ENCODE measurements around the gene DRC1. TPM values are rescaled to one million over a fixed set of nuclear protein-coding genes. Genes with fewer than 3 reads are reported as not detected.

DRC1 gene
- total and polyA plus RNA-seq, 2 of the 13 experiments (the other 11 are each of a cell fraction or from before 2014, with no cell fraction given): 0.07 TPM; not detected in 1

DNA sequence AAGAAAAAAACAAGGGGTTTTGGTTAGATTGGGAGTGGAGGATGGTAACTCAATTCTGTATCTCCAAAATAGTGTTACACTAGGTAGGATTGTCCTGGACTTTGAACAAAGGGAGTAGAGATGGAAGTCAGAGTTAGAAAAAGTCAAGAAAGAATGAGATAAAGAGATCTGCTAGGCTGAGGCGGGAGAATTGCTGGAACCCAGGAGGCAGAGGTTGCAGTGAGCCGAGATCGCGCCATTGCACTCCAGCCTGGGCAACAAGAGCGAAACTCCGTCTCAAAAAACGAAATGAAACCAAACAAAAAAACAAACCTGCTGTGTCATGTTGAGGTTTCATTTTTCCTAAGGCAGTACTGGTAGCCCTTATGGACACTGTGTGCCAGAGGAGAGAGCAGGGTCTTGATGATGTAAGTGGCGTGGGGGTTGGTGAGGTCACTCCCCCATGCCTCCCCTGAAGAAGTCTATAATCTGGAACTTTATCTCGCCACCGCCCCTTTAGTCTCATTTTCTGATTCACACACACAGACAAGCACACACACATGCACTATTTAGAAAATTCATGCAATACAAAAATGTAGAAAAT, 10.5 kb downstream of the DRC1 start (continued):
- TF ChIP-seq ZNF512B (CRISPR knock-in tag; IDR thresholded peaks at IDR 0.05; ENCODE audit: borderline replicate concordance) (no peak), LCORL (IDR thresholded peaks at IDR 0.05) (no peak), LCORL (CRISPR knock-in tag; IDR thresholded peaks at IDR 0.05) (no peak), ZNF609 (CRISPR knock-in tag; IDR thresholded peaks at IDR 0.05; ENCODE audit: borderline replicate concordance) (no peak), HNRNPLL (IDR thresholded peaks at IDR 0.05; ENCODE audit: low read depth, low read length, poor library complexity, severe bottlenecking) (no peak), SRSF1 (optimal IDR thresholded peaks at IDR 0.05; ENCODE audit: low read depth, low read length) (no peak), NFIB (CRISPR knock-in tag; IDR thresholded peaks at IDR 0.05; ENCODE audit: borderline replicate concordance) (no peak), GABPB1 (CRISPR knock-in tag; IDR thresholded peaks at IDR 0.05) (no peak), ATF3 (CRISPR knock-in tag; IDR thresholded peaks at IDR 0.05) (peak; percentile 66), FOXP1 (IDR thresholded peaks at IDR 0.05) (no peak), FOXP1 (CRISPR knock-in tag; IDR thresholded peaks at IDR 0.05) (no peak), ZNF83 (CRISPR knock-in tag; IDR thresholded peaks at IDR 0.05; ENCODE audit: borderline replicate concordance) (no peak)
- TF ChIP-seq, protein P1, sequence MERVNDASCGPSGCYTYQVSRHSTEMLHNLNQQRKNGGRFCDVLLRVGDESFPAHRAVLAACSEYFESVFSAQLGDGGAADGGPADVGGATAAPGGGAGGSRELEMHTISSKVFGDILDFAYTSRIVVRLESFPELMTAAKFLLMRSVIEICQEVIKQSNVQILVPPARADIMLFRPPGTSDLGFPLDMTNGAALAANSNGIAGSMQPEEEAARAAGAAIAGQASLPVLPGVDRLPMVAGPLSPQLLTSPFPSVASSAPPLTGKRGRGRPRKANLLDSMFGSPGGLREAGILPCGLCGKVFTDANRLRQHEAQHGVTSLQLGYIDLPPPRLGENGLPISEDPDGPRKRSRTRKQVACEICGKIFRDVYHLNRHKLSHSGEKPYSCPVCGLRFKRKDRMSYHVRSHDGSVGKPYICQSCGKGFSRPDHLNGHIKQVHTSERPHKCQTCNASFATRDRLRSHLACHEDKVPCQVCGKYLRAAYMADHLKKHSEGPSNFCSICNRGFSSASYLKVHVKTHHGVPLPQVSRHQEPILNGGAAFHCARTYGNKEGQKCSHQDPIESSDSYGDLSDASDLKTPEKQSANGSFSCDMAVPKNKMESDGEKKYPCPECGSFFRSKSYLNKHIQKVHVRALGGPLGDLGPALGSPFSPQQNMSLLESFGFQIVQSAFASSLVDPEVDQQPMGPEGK (CRISPR knock-in tag; IDR thresholded peaks at IDR 0.05): peak; percentile 32; the same call in 1 of the 2 replicates
- TF ChIP-seq, protein P2, sequence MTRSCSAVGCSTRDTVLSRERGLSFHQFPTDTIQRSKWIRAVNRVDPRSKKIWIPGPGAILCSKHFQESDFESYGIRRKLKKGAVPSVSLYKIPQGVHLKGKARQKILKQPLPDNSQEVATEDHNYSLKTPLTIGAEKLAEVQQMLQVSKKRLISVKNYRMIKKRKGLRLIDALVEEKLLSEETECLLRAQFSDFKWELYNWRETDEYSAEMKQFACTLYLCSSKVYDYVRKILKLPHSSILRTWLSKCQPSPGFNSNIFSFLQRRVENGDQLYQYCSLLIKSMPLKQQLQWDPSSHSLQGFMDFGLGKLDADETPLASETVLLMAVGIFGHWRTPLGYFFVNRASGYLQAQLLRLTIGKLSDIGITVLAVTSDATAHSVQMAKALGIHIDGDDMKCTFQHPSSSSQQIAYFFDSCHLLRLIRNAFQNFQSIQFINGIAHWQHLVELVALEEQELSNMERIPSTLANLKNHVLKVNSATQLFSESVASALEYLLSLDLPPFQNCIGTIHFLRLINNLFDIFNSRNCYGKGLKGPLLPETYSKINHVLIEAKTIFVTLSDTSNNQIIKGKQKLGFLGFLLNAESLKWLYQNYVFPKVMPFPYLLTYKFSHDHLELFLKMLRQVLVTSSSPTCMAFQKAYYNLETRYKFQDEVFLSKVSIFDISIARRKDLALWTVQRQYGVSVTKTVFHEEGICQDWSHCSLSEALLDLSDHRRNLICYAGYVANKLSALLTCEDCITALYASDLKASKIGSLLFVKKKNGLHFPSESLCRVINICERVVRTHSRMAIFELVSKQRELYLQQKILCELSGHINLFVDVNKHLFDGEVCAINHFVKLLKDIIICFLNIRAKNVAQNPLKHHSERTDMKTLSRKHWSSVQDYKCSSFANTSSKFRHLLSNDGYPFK (CRISPR knock-in tag; IDR thresholded peaks at IDR 0.05; ENCODE audit: borderline replicate concordance): no peak
- TF ChIP-seq, protein P3, sequence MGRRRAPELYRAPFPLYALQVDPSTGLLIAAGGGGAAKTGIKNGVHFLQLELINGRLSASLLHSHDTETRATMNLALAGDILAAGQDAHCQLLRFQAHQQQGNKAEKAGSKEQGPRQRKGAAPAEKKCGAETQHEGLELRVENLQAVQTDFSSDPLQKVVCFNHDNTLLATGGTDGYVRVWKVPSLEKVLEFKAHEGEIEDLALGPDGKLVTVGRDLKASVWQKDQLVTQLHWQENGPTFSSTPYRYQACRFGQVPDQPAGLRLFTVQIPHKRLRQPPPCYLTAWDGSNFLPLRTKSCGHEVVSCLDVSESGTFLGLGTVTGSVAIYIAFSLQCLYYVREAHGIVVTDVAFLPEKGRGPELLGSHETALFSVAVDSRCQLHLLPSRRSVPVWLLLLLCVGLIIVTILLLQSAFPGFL (CRISPR knock-in tag; IDR thresholded peaks at IDR 0.05): no peak
